Measurements from ENCODE around the gene CDK5RAP2.

GRCh38 chr9:120524863-120525262, 55.1 kb downstream of the CDK5RAP2 start:
- TF ChIP-seq GATA2 (IDR thresholded peaks at IDR 0.05; ENCODE audit: low read depth, low read length) (no peak), GATA3 (IDR thresholded peaks at IDR 0.05; ENCODE audit: low read depth, low read length) (no peak)

Data from SH-SY5Y (cell line).